Motor neuron (in vitro differentiated cells): Measurements from ENCODE around the gene MPPED1. TPM values are rescaled to one million over a fixed set of nuclear protein-coding genes. Genes with fewer than 3 reads are reported as not detected.

Experiments used
- ATAC-seq, 8 experiments: fragments of 200-7000 bp; cut with Tn5 transposase; replicated peaks in 6 of 8; 2 replicates each; pipeline ENCODE4 v1.8.0; 2021; ENCODE audit warnings: mild to moderate bottlenecking in 8 of 8, moderate library complexity in 8 of 8
- H3K27ac ChIP-seq, 2 donors: fragments of 250-450 bp; sonication (Bioruptor Pico); 2 replicates each; pipeline ENCODE4 v1.9.0; 2021; ENCODE audit warnings: antibody characterized with exemption in 2 of 2, mild to moderate bottlenecking in 2 of 2, moderate library complexity in 1 of 2
- H3K4me1 ChIP-seq, 2 donors: fragments of 250-450 bp; sonication (Bioruptor Pico); replicated peaks in 1 of 2; 2 replicates each; pipeline ENCODE4 v1.6.1; 2021; ENCODE audit warnings: antibody characterized with exemption in 2 of 2, mild to moderate bottlenecking in 2 of 2, moderate library complexity in 1 of 2
- H3K4me3 ChIP-seq, 5 donors: fragments of 250-450 bp; sonication (Bioruptor Pico); 2 replicates each; pipeline ENCODE4 v1.9.0; 2021; ENCODE audit warnings: antibody characterized with exemption in 5 of 5, mild to moderate bottlenecking in 5 of 5, moderate library complexity in 4 of 5
- WGBS, 10 experiments: fragments of 450-650 bp; shearing (Covaris generic); methylation state at CpG; one replicate each; pipeline ENCODE4 v1.0.0; 2022; 5-methylcytosine and 5-hydroxymethylcytosine counted together
- in situ Hi-C, 9 experiments: fragments of 400-800 bp; cut with MboI; loops; one replicate each; pipeline ENCODE4 v1.15.0; 2021; ENCODE audit warnings: low sequenced_read_pairs in 9 of 9, low pct_unique_long_range_greater_than_20kb in 2 of 9; ENCODE audit not compliant: unreplicated experiment in 9 of 9
- total RNA-seq, 8 experiments: library from RNA; unstranded; fragments of 300-600 nt; gene quantifications; 2 replicates each; pipeline versions ENCODE4 v1.2.3 to v1.2.4, GENCODE V29; 2022

Gene MPPED1
- total RNA-seq, 8 experiments from 2014 or later, result 0.13 to 2.0 (median 0.61) TPM

DNA sequence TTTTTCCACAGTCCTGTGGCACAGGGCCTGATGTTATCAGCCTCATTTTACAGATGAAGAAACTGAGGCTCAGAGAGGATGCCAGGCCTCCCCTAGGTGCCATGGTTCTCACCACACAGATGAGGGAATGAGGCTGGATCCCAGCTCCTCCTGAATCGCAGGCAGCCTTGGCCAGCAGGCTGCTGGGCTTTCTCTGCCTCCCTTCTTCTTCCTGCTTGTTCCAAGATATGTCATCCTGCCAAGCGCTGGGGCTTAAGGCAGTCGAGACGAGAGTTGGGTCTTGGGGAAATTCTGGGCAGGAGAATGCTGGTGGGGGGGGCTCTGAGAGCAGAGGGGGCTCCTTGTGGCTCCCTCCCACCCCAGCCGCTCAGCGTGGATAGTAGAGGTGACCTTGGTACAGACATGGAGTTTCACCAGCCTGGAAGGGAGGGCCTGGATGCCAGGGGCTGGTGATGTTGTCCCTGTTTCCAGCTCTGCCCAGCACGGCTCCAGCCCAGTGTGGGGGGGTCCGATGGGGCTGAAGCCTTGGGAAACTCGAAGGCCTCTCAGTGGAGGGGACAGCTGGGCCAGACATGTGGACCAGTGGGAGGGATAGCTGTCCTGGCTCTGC, 16.6 kb upstream of the MPPED1 start:
- peak in 1 of 8 experiments; percentile 14 for ATAC-seq
- H3K4me1 ChIP-seq, result peaks cover 11 to 31% of the 10 kb centered on the region in 2 donors
- in situ Hi-C loops, result loop anchor here in 7 of 9 experiments (25.0 kb wide), 5 partner anchors 133 to 1242 kb away; partner anchors contain the start of gene EFCAB6 (in 2 of the 7)
- H3K4me3 ChIP-seq, result no peak overlapping the region
- no peak overlapping the region for H3K27ac ChIP-seq
- WGBS, 10 experiments, result 0 to 100% (median 50%) methylated on average over 1 to 4 of the region's 9 CpGs; no CpG with 5 or more reads in 5 of the 10 experiments

DNA sequence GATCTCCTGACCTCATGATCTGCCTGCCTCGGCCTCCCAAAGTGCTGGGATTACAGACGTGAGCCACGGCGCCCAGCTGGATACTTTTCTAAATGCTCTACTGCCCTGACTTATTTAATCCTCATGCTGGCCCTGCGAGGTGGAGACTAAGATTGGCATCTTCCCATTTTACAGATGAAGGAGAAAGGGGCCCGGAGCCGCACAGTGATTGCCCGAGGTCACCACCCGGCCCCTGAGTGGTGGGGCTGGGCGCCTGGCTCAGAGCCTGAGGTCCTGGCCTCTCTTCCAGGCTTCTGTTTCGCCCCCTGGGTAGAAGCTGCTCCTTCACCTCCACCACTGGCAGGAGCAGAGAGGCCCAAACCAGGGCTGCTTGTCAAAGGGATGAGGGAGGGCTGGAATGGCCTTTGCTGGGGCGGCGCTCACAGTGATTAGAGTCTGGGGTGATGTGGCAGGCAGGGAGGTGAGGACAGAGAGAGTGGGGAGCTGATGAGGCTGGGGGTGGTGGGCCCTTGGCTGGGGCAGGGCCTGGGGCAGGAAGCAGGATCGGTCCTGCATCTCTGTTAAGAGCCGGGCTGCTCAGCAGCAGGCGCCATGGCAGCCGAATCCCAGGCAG, 15.4 kb upstream of the MPPED1 start:
- Histone ChIP-seq H3K4me3 (no peak overlapping the region), H3K27ac (no peak overlapping the region), H3K4me1 (peaks cover 11 to 31% of the 10 kb centered on the region in 2 donors)
- 17 to 83% (median 80%) methylated on average over 1 to 5 of the region's 17 CpGs; no CpG with 5 or more reads in 5 of the 10 experiments for WGBS, 10 experiments
- ATAC-seq, result no peak
- in situ Hi-C loops, result loop anchor here in 7 of 9 experiments (25.0 kb wide), 5 partner anchors 134 to 1241 kb away; partner anchors contain the start of gene EFCAB6 (in 2 of the 7)

DNA sequence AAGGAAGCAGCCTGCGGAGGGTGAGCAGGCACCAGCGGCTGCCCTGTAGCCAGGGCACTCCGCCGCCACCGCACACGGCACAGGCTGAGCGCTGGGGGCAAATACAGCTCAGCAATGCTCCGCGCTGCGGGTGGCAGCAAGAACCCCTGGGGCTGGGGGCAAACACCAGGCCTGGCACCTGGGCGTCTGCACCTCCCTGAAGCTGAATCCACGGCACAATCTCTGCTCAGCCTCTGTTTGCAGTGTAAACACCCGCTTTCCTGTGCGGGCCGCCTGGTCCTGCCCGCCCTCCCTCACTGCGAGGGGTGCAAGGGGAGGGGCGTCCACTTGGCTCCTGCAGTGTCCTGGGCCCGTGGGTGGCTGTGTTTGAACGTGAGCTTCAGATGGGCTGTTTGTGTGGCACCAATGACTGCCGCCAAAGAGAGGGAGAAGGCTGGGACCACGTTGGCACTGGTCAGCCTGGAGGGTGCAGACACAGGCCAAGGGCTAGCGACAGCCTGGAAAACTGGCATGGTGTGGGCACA, 14.8 kb upstream of the MPPED1 start:
- Histone ChIP-seq H3K27ac (no peak overlapping the region), H3K4me3 (no peak overlapping the region), H3K4me1 (peaks cover 11 to 31% of the 10 kb centered on the region in 2 donors)
- in situ Hi-C loops, result loop anchor here in 7 of 9 experiments (25.0 kb wide), 5 partner anchors 135 to 1240 kb away; partner anchors contain the start of gene EFCAB6 (in 2 of the 7)
- ATAC-seq, result peak in 1 of 8 experiments; percentile 42
- WGBS, 10 experiments, result 33 to 88% (median 73%) methylated on average over 3 to 11 of the region's 23 CpGs; no CpG with 5 or more reads in 7 of the 10 experiments

DNA sequence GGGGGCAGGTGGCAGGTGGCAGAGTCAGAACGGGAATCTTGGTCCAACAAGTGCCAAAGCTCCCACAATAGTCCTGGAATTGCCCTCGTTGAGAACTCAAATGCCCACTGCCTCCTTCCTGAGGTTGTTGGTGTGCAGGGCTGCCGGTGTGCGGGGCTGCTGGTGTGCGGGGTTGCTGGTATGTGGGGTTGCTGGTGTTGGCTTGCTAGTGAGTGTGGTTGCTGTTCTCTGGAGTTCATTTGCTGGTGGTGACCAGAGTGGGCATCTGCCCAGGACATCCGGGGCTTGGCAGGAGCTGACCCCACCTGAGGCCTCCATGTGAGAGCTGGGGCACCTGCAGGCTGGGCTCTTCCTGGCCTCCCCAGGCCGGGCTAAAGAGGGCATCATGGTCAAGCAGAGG, 14.0 kb upstream of the MPPED1 start:
- no peak overlapping the region for H3K4me3 ChIP-seq
- 0 to 75% (median 40%) methylated on average over 1 to 6 of the region's 7 CpGs; no CpG with 5 or more reads in 4 of the 10 experiments for WGBS, 10 experiments
- no peak for ATAC-seq
- in situ Hi-C loops, result loop anchor here in 7 of 9 experiments (25.0 kb wide), 5 partner anchors 135 to 1240 kb away; partner anchors contain the start of gene EFCAB6 (in 2 of the 7)
- H3K27ac ChIP-seq, result no peak overlapping the region
- peaks cover 8 to 29% of the 10 kb centered on the region in 2 donors for H3K4me1 ChIP-seq

DNA sequence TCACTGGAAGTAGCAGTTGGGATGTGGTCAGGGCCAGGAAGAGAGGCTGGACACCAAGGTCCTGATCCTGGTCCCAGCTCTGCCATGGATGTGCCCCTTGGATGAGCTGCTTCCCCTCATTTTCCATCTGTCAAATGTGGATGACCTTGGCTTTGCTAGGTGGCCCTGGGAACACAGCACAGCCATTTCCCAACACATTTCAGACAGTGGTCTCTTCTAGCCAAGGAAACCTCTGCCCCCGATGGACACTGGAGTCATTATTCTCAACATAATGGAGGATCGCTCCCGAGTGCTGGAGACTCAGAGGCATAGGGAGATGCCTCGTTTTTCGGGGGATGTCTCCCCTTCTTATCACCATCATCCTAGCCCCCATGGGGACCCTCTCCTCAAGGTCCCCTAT, 13.6 kb upstream of the MPPED1 start:
- ATAC-seq, result no peak
- no peak overlapping the region for H3K4me3 ChIP-seq
- H3K4me1 ChIP-seq, result peaks cover 4 to 24% of the 10 kb centered on the region in 2 donors
- WGBS, 10 experiments, result 0 to 85% (median 70%) methylated on average over 2 to 4 of the region's 5 CpGs; no CpG with 5 or more reads in 7 of the 10 experiments
- H3K27ac ChIP-seq, result no peak overlapping the region
- in situ Hi-C loops, result loop anchor here in 7 of 9 experiments (25.0 kb wide), 5 partner anchors 136 to 1239 kb away; partner anchors contain the start of gene EFCAB6 (in 2 of the 7)

DNA sequence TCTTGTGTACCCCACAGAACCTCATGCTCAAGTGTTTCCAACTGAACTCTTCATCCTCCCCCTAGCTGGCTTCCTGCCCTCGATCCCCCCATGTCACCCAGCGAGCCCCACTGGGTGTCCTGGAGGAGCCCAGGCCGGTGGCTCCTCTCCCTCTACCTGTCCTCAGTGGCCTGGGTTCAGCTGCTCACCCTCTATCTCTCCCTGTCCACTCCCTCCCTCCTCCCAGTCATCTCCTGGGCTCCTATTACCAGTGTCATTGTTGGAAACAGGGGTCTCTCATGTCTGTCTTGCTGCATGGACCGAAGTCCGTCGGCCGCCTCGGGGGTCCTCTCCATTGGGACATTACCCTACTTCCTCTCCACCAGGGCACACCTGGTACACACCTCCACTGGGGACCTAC, 12.9 kb upstream of the MPPED1 start:
- WGBS, 10 experiments, result 38 to 93% methylated on average over 3 to 5 of the region's 8 CpGs; no CpG with 5 or more reads in 8 of the 10 experiments
- no peak overlapping the region for H3K4me3 ChIP-seq
- in situ Hi-C loops, result loop anchor here in 7 of 9 experiments (25.0 kb wide), 5 partner anchors 137 to 1238 kb away; partner anchors contain the start of gene EFCAB6 (in 2 of the 7)

DNA sequence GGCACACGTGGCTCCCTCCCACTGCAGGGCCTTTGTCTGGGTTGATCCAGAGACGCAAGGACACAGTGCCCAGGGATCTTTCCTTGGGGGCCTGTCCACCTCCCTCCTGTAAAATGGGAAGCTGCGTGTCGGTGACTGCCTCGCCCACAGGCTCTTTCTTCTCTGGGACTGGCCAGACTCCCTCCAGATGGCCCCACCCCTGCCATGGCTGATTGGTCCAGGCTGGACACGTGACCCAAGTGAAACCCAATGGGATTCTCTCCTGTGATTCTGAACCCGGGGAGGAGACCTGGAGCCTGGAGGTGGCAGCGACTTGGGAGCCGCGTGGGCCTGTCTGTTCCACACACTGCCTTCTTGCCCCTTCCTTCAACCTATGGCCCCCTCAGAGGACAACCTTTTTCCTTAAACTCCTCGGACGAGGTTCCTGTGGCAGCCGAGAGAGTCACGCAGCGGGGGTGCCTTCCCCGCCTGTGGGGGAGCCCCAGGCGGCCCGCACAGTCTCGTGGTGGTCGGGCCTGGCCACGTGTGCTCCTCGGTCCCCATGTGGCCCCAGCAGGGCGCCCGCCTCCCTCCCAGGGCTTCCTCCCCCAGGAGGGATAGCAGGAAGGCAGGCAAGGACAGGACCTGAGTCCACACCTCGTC, 12.4 kb upstream of the MPPED1 start:
- in situ Hi-C loops, result loop anchor here in 7 of 9 experiments (25.0 kb wide), 5 partner anchors 137 to 1238 kb away; partner anchors contain the start of gene EFCAB6 (in 2 of the 7)
- WGBS, 10 experiments, result 63 to 80% (median 73%) methylated on average over 4 to 7 of the region's 25 CpGs; no CpG with 5 or more reads in 7 of the 10 experiments
- Histone ChIP-seq H3K4me1 (peaks cover 0 to 16% of the 10 kb centered on the region in 2 donors), H3K27ac (no peak overlapping the region), H3K4me3 (no peak overlapping the region)
- ATAC-seq, result peak in 5 of 8 experiments; percentile 7 to 32 (median 14)

More for the DNA sequence above, 12.9 kb upstream of the MPPED1 start:
- H3K27ac ChIP-seq, result no peak overlapping the region
- no peak for ATAC-seq
- peaks cover 0 to 20% of the 10 kb centered on the region in 2 donors for H3K4me1 ChIP-seq

DNA sequence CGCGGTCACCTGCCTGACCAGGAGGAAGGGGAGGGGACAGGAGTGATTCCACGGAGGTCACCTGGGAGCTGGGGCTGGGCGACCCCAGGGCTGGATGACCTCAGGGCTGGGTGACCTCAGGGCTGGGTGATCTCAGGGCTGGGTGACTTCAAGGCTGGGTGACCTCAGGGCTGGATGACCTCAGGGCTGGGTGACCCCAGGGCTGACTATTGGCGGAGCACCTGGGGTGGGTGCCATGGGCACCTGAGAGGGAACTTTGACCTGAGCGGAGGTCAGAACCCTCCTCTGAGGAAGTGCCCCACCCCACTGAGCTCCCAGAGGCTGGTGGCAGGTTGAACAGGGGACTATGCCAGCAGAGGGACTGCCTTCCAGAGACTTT, 11.8 kb upstream of the MPPED1 start:
- in situ Hi-C loops, result loop anchor here in 7 of 9 experiments (25.0 kb wide), 5 partner anchors 138 to 1237 kb away; partner anchors contain the start of gene EFCAB6 (in 2 of the 7)
- H3K4me3 ChIP-seq, result no peak overlapping the region
- peaks cover 0 to 11% of the 10 kb centered on the region in 2 donors for H3K4me1 ChIP-seq
- 100% methylated on average over 1 of the region's 6 CpGs; no CpG with 5 or more reads in 9 of the 10 experiments for WGBS, 10 experiments
- no peak for ATAC-seq
- no peak overlapping the region for H3K27ac ChIP-seq

DNA sequence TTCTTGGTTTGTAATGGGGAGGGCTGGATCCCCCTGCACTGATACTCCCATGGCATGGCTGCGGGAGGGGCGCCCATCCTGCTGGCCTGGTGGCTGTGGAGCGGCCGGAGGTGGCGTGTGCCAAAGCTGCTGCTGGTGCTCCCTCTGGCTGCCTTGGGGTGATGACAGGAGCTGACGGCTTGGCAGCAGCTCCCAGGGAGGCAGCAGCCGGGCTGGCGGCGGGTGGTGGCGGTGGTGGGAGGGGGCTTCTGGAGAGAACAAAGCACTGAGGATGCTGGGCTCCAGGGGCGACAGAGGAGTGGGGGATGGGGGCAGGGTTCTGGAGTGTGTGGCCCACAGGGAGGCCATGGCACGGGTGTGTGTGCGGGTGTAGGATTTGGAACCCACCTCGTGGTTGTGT, 11.4 kb upstream of the MPPED1 start:
- in situ Hi-C loops, result no loop called here
- H3K27ac ChIP-seq, result no peak overlapping the region
- H3K4me1 ChIP-seq, result peaks cover 0 to 6% of the 10 kb centered on the region in 2 donors
- no peak overlapping the region for H3K4me3 ChIP-seq
- WGBS, 10 experiments, result 60 to 89% methylated on average over 2 to 5 of the region's 14 CpGs; no CpG with 5 or more reads in 8 of the 10 experiments
- ATAC-seq, result peak in 3 of 8 experiments; percentile 5 to 23 (median 11)

DNA sequence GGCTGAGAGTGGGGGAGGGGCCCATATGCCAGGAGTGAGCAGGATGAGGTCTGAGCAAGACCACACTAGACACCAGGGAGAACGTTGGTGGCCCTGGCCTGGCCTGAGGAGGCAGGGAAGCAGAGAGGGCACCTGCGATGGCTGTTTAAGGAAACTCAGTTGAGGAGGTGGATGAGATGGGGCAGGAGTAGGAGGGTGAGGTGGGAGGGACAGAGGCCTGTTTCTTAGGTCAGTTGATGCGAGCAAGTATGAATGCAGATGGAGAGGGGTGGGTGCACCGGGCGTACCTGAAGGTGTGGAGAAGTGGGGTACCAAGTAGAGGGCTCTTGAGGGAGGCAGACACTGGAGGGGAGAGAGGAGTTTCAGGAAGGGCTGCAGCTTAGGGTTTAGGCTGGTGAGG, 10.6 kb upstream of the MPPED1 start:
- WGBS, 10 experiments, result 40 to 90% (median 63%) methylated on average over 1 to 3 of the region's 5 CpGs; no CpG with 5 or more reads in 6 of the 10 experiments
- H3K27ac ChIP-seq, result no peak overlapping the region
- ATAC-seq, result no peak
- H3K4me1 ChIP-seq, result peaks cover 0 to 6% of the 10 kb centered on the region in 2 donors
- no peak overlapping the region for H3K4me3 ChIP-seq
- in situ Hi-C loops, result no loop called here

DNA sequence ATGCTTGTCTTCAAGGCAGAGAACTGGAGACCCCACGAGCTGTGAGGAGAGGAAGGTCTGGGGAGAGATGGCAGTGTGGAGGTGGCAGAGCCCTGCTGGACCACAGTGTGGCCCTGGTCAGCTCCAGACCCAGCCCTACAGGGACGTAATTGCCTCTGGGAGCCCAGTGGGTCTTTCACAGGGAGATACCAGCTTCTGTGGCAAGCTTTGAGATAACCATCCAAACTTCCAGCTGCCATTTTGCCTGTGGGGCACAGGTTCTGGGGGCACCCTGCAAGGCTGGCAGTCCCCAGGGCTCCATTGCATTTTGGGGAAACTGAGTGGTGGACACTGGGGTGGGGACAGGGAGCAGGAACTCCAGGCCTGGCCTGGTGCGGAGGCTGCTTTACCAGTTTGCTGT, 10.2 kb upstream of the MPPED1 start:
- in situ Hi-C loops, result no loop called here
- WGBS, 10 experiments, result 67 to 100% (median 83%) methylated on average over 1 to 3 of the region's 3 CpGs; no CpG with 5 or more reads in 7 of the 10 experiments

DNA sequence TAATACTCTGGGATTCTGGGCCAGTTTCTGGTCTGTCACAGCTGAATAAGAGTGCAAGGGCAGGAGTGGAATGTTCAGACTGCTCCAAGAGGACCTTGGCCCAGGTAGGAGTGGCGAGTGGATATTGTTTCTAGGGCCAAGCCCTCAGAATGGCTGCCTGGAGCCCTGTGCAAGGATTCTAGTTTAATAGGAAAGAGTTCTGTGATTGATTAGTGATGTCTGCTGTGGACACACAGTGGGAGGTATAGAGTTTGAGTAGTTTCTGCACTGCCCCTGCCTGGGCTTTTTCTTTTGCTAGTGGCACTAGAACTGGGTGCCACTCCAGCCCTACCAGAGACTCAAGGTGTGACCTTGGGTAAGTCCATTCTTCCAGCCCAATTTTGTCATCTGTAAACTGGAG, 9.7 kb upstream of the MPPED1 start:
- Histone ChIP-seq H3K4me1 (peaks cover 0 to 2% of the 10 kb centered on the region in 2 donors), H3K4me3 (no peak overlapping the region), H3K27ac (no peak overlapping the region)
- 0% methylated on average over 1 of the region's 1 CpG; no CpG with 5 or more reads in 8 of the 10 experiments for WGBS, 10 experiments
- in situ Hi-C loops, result no loop called here
- ATAC-seq, result no peak

More for the DNA sequence above, 10.2 kb upstream of the MPPED1 start:
- no peak for ATAC-seq
- Histone ChIP-seq H3K27ac (no peak overlapping the region), H3K4me1 (peaks cover 0 to 5% of the 10 kb centered on the region in 2 donors), H3K4me3 (no peak overlapping the region)
